Measurements from ENCODE around the gene HKDC1. TPM values are rescaled to one million over a fixed set of nuclear protein-coding genes. Genes with fewer than 3 reads are reported as not detected.

The HKDC1 gene
- total RNA-seq, 1 donor from 2014 or later: 125 TPM

DNA sequence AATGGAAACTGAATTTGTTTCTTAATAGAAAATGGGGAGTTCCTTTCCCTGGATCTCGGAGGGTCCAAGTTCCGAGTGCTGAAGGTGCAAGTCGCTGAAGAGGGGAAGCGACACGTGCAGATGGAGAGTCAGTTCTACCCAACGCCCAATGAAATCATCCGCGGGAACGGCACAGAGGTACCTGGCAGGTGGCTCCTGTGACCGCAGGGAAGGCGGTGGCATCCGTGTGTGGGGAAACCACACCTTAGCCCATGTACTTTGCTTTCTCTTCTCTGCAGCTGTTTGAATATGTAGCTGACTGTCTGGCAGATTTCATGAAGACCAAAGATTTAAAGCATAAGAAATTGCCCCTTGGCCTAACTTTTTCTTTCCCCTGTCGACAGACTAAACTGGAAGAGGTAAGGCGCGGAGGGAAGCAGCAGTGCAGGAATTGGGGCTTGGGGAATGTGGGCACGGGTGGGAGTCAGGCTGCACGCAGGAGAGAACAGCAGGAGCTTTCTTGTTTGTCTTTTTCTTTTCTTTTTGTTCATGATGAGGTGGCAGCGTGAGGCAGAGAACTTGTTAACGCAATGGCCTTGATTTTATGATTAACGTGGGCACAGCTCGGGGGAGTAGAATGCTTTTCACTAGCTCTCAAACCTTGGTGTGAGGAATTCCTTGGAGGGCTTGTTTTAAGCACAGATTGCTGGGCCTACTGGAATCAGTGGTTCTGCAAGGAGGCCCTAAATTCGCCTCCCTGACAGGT is 12.8 kb downstream of the HKDC1 start:
- TF ChIP-seq, protein P1, sequence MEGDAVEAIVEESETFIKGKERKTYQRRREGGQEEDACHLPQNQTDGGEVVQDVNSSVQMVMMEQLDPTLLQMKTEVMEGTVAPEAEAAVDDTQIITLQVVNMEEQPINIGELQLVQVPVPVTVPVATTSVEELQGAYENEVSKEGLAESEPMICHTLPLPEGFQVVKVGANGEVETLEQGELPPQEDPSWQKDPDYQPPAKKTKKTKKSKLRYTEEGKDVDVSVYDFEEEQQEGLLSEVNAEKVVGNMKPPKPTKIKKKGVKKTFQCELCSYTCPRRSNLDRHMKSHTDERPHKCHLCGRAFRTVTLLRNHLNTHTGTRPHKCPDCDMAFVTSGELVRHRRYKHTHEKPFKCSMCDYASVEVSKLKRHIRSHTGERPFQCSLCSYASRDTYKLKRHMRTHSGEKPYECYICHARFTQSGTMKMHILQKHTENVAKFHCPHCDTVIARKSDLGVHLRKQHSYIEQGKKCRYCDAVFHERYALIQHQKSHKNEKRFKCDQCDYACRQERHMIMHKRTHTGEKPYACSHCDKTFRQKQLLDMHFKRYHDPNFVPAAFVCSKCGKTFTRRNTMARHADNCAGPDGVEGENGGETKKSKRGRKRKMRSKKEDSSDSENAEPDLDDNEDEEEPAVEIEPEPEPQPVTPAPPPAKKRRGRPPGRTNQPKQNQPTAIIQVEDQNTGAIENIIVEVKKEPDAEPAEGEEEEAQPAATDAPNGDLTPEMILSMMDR (IDR thresholded peaks at IDR 0.05; ENCODE audit: insufficient read depth, low read length, poor library complexity, severe bottlenecking): no peak
- no peak for DNase-seq (ENCODE audit: low read depth)
- Histone ChIP-seq H3K4me3 (ENCODE audit: low read depth, low read length) (no peak overlapping the region), H3K36me3 (ENCODE audit: control insufficient read depth, insufficient read depth, low read length) (peaks cover 3% of the 10 kb centered on the region), H3K27me3 (ENCODE audit: control insufficient read depth, insufficient read depth, low read length) (no peaks in the 10 kb centered on the region)

GRCh38 chr10:69234447-69234846 is 14.3 kb downstream of the HKDC1 start:
- Histone ChIP-seq H3K36me3 (ENCODE audit: control insufficient read depth, insufficient read depth, low read length) (no peaks in the 10 kb centered on the region), H3K4me3 (ENCODE audit: low read depth, low read length) (no peak overlapping the region), H3K27me3 (ENCODE audit: control insufficient read depth, insufficient read depth, low read length) (no peaks in the 10 kb centered on the region)
- no peak for DNase-seq (ENCODE audit: low read depth)
- TF ChIP-seq, protein P1 (IDR thresholded peaks at IDR 0.05; ENCODE audit: insufficient read depth, low read length, poor library complexity, severe bottlenecking): no peak

- DNase-seq (ENCODE audit: low read depth): no peak
- Histone ChIP-seq H3K27me3 (ENCODE audit: control insufficient read depth, insufficient read depth, low read length) (no peaks in the 10 kb centered on the region), H3K4me3 (ENCODE audit: low read depth, low read length) (no peak overlapping the region), H3K36me3 (ENCODE audit: control insufficient read depth, insufficient read depth, low read length) (no peaks in the 10 kb centered on the region)
- TF ChIP-seq, protein P1 (IDR thresholded peaks at IDR 0.05; ENCODE audit: insufficient read depth, low read length, poor library complexity, severe bottlenecking): peak; percentile 94
Measured at GRCh38 chr10:69237528-69238159, 17.5 kb downstream of the HKDC1 start.

GRCh38 chr10:69239136-69239535 is 19.0 kb downstream of the HKDC1 start:
- TF ChIP-seq, protein P1 (IDR thresholded peaks at IDR 0.05; ENCODE audit: insufficient read depth, low read length, poor library complexity, severe bottlenecking): no peak
- H3K27me3 ChIP-seq (ENCODE audit: control insufficient read depth, insufficient read depth, low read length): no peaks in the 10 kb centered on the region
- no peak for DNase-seq (ENCODE audit: low read depth)
- H3K36me3 ChIP-seq (ENCODE audit: control insufficient read depth, insufficient read depth, low read length): peaks cover 4% of the 10 kb centered on the region
- H3K4me3 ChIP-seq (ENCODE audit: low read depth, low read length): no peak overlapping the region

DNA sequence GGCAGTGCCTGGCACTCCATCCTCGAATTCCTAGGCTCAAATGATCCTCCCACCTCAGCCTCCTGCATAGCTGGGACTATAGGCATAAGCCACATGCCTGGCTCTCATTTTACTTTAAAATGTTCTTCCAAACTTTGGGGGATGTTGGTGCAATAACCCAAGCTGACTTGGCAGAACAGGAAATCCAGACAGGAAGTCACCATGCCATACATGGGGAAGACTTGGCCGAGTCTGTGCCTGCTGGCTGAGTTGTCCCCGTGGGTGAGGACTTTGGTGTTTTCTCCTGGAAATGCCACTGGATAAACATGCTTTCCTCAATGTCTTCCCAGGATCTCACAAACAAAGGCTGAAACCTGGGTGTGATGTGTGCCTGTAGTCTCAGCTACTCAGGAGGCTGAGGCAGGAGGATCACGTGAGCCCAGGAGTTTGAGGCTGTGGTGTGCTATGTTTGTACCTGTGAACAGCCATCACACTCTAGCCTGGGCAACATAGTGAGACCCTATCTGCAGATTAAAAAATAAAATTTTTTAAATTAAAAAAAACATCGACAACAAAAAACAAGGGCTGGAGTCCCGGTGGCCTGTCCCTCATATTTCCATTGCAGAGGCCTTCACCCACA is 19.8 kb downstream of the HKDC1 start:
- no peak for DNase-seq (ENCODE audit: low read depth)
- TF ChIP-seq, protein P1 (IDR thresholded peaks at IDR 0.05; ENCODE audit: insufficient read depth, low read length, poor library complexity, severe bottlenecking): no peak
- no peaks in the 10 kb centered on the region for H3K27me3 ChIP-seq (ENCODE audit: control insufficient read depth, insufficient read depth, low read length)
- H3K36me3 ChIP-seq (ENCODE audit: control insufficient read depth, insufficient read depth, low read length): peaks cover 6% of the 10 kb centered on the region
- H3K4me3 ChIP-seq (ENCODE audit: low read depth, low read length): no peak overlapping the region

Measured in kidney epithelial cell (primary cell).